HG02981 (cell line): Measurements from ENCODE around the gene PHYHD1.
"Not testable (repeated sequence)": the region's sequence is repeated elsewhere in the genome, so short reads cannot be mapped to it uniquely, and the experiment has no call there.

Experiments used
- ATAC-seq: cut with Tn5 transposase; IDR thresholded peaks from one replicate; pipeline ENCODE4 v1.9.1; 2021; ENCODE audit warnings: mild to moderate bottlenecking, moderate library complexity; ENCODE audit not compliant: unreplicated experiment

The PHYHD1 gene

DNA sequence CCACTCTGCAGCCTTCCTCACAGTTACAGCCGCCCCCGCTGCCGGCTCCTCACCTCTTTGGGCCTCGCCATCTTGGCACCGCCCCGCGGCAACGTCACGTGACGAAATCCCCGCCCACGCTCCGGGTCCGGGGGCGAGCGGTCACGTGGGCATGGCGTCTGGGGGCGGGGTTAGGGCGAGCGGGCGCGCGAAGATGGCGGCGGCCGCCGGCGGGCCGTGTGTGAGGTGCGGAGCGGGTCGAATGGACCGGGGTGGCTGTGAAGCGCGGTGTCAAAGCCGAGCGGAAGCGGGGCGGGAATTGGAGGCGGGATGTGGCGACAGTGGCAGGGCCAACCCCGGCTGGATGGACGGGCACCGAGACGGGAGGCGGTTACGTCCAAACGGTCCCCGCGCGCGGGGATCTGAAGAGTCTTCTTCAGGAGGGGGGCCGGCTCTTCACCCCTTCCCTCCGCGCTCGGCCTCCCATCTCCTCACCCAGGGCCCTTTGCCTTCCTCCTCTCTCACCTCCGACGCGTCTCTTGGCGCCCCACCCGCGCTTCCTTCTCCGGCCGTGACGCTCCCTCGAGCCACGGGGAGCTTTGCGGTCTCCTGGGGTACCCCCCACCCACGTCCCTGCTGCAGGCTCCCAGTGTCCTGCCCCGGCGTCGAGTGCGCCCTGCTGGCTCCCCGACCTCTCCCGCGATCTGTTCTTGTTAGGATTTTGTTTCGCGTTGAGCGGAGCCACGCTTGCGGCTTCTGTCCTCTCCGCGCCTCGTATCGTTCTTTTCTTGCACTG, 26.9 kb downstream of the PHYHD1 start, which contains the start of the genes DOLK and NUP188:
Gene DOLK (minus strand): TSS at position 77 of the 775 bp plus-strand sequence. CDS start 300 bp downstream, outside the sequence.
Gene NUP188 (plus strand): TSS at position 173 of the 775 bp plus-strand sequence. CDS start 21 bp downstream, at position 194.
- ATAC-seq, result peak; percentile 71

DNA sequence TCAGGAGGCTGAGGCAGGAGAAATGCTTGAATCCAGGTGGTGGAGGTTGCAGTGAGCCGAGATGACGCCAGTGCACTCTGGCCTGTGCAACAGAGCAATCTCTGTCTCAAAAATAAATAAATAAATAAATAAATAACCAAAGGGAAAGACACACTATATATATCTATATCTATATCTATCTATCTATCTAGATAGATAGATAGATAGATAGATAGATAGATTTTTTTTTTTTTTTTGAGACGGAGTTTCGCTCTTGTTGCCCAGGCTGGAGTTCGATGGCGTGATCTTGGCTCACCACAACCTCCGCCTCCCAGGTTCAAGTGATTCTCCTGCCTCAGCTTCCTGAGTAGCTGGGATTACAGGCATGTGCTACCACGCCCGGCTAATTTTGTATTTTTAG, 40.6 kb downstream of the PHYHD1 start:
- not testable (repeated sequence) for ATAC-seq

DNA sequence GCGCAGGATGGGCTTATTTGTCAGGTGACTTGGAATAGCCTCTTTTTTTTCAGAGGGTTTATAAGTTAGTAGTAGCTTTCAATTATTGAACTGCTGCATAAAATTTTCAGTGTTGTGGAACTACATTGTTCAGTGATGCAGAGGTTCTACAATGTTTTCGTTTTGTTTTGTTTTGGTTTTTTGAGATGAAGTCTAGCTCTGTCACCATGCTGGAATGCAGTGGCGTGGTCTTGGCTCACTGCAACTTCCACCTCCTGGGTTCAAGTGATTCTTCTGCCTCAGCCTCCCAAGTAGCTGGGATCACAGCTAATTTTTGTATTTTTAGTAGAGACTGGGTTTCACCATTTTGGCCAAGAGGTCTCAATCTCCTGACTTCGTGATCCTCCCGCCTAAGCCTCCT, 48.7 kb downstream of the PHYHD1 start:
- no peak for ATAC-seq

DNA sequence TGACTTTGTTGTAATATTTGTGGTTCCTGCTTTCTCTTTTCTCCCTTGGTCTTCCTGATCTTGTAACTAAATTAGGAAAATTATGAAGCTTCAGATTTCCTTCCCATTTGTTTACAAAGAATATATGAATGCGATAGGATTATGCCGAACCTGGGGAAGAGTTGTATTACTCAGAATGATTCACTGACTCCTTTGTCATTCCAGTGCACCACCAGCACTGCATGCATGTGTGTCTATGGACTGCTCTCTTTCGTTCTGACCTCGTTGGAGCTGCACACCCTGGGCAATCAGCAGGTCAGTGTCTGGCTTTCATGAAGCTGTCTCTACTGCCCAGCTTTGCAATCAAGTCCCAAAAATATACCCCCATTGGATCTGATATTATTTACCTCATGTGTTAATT, 52.2 kb downstream of the PHYHD1 start:
- ATAC-seq, result no peak

DNA sequence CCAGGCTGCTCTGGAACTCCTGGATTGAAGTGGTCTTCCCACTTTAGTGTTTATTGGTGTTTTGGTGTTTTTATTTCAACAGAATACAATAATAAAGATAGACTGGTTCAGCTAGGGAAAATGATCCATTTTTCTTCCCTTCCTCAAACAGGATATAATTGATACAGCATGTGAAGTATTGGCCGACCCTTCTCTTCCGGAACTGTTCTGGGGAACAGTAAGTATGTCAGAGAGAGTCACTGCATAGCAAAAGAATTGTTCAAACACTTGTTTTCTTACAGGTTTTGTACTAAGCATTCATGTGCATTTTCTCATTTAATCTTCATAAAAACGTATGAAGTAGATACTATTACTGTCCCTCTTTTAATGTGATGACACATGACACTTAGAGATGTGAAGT, 58.3 kb downstream of the PHYHD1 start:
- no peak for ATAC-seq

DNA sequence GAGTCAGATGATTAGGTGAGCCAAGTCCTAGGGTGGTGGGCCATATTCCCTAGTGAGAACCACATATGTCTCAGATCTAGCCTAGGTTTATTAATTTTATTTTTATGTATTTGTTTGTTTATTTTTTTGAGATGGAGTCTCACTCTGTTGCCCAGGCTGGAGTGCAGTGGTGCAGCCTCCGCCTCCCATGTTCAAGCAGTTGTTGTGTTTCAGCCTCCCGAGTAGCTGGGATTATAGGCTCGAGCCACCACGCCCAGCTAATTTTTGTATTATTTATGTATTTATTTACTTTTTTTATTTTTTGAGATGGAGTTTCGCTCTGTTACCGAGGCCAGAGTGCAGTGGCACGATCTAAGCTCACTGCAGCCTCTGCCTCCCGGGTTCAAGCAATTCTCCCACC, 62.8 kb downstream of the PHYHD1 start:
- ATAC-seq, result no peak

DNA sequence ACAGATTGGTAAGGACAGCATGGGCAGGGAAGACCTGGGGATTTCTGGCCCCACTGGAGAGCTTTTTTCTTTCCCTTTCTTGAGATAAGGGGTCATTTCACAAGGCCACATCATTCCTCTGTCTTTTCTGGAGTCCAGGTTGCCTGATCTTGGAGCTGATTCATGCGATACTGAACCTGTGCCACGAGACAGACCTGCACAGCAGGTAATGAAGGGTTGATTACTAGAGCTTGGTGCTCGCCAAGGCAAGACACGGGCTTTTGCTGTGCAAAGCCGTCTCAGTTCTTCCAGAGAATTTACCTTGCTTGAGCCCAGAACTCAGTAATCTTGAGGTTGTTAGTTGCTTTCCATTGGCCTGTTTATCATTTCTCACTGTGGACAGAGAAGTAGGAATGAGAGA, 65.9 kb downstream of the PHYHD1 start:
- ATAC-seq, result no peak

DNA sequence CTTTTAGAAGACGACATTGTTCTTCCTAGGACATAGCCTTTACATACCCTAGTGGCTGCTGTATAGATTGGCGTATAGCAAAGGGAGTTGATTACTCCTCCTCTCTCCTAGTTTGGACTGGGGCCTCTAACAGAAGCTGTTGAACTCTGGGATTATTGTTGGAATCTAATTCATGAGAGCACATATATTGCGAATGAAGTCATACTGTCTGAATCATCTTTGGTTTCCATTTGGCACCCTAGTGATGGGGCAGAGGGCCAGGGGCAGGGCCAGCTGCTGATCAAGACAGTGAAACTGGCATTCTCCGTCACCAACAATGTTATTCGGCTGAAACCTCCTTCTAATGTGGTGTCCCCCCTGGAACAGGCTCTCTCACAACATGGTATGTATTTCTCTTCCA, 67.0 kb downstream of the PHYHD1 start:
- no peak for ATAC-seq
